Mesenchymal stem cell (in vitro differentiated cells and primary cell): Measurements from ENCODE around the gene CTNNA3.

Source experiments
- DNase-seq: peaks from one replicate; pipeline ENCODE4 v3.0.0-alpha.2; 2013
- H2AFZ ChIP-seq: one replicate; pipeline ENCODE4 v1.6.1; 2013; ENCODE audit warnings: low read depth, mild to moderate bottlenecking, control low read depth, inconsistent platforms, low read length, moderate library complexity
- H2AK5ac ChIP-seq: 2 replicates; pipeline ENCODE4 v1.6.1; 2013; ENCODE audit warnings: low read length, moderate library complexity, mild to moderate bottlenecking, inconsistent platforms; ENCODE audit not compliant: severe bottlenecking
- H2BK120ac ChIP-seq: one replicate; pipeline ENCODE4 v1.6.1; 2013; ENCODE audit warnings: low read depth, mild to moderate bottlenecking, inconsistent platforms, low read length, moderate library complexity
- H2BK12ac ChIP-seq, 2 experiments: one replicate each; pipeline ENCODE4 v1.6.1; 2013; ENCODE audit warnings: inconsistent platforms in 2 of 2, low read length in 2 of 2, mild to moderate bottlenecking in 2 of 2, moderate library complexity in 2 of 2, control low read depth in 1 of 2
- H2BK15ac ChIP-seq: one replicate; pipeline ENCODE4 v1.6.1; 2013; ENCODE audit warnings: mild to moderate bottlenecking, low read depth, inconsistent platforms; ENCODE audit not compliant: poor library complexity, severe bottlenecking
- H2BK5ac ChIP-seq: 2 replicates; pipeline ENCODE4 v1.6.1; 2013; ENCODE audit warnings: low read depth, mild to moderate bottlenecking, low read length, control low read depth, inconsistent platforms; ENCODE audit not compliant: poor library complexity, severe bottlenecking
- H3K14ac ChIP-seq, 2 experiments: one replicate each; pipeline ENCODE4 v1.6.1; 2013; ENCODE audit warnings: inconsistent platforms in 2 of 2, low read length in 2 of 2, control low read depth in 1 of 2, mild to moderate bottlenecking in 1 of 2, moderate library complexity in 1 of 2
- H3K18ac ChIP-seq, 2 experiments: one replicate each; pipeline ENCODE4 v1.6.1; 2013; ENCODE audit warnings: inconsistent platforms in 2 of 2, low read length in 2 of 2, control low read depth in 1 of 2, low read depth in 1 of 2, mild to moderate bottlenecking in 1 of 2
- H3K23ac ChIP-seq, 2 experiments: one replicate each; pipeline ENCODE4 v1.6.1; 2013; ENCODE audit warnings: inconsistent platforms in 2 of 2, low read length in 2 of 2, mild to moderate bottlenecking in 2 of 2, moderate library complexity in 2 of 2, control low read depth in 1 of 2
- H3K27ac ChIP-seq: 2 replicates; pipeline ENCODE4 v1.5.1; 2013; ENCODE audit warnings: mild to moderate bottlenecking, moderate library complexity, low read length, control low read depth, inconsistent platforms; ENCODE audit not compliant: poor library complexity, severe bottlenecking
- H3K27me3 ChIP-seq, 2 experiments: 2 replicates each; pipeline versions ENCODE4 v1.6.1 to v1.7.0; 2013; ENCODE audit warnings: low read length in 2 of 2, mild to moderate bottlenecking in 2 of 2, moderate library complexity in 2 of 2, control low read depth in 1 of 2, inconsistent platforms in 1 of 2; ENCODE audit not compliant: control insufficient read depth in 1 of 2, insufficient read depth in 1 of 2
- H3K36me3 ChIP-seq, 2 experiments: 2 replicates each; pipeline versions ENCODE4 v1.6.1 to v1.7.0; 2013; ENCODE audit warnings: low read length in 2 of 2, control low read depth in 1 of 2, inconsistent platforms in 1 of 2, low read depth in 1 of 2, mild to moderate bottlenecking in 1 of 2; ENCODE audit not compliant: insufficient read depth in 2 of 2, control insufficient read depth in 1 of 2
- H3K4ac ChIP-seq, 2 experiments: one replicate each; pipeline ENCODE4 v1.6.1; 2013; ENCODE audit warnings: inconsistent platforms in 2 of 2, low read length in 2 of 2, mild to moderate bottlenecking in 2 of 2, moderate library complexity in 2 of 2, control low read depth in 1 of 2, low read depth in 1 of 2
- H3K4me1 ChIP-seq: 2 replicates; pipeline ENCODE4 v1.6.1; 2013; ENCODE audit warnings: low read depth, low read length, control low read depth; ENCODE audit not compliant: control insufficient read depth, insufficient read depth
- H3K4me2 ChIP-seq: 2 replicates; pipeline ENCODE4 v1.6.1; 2013; ENCODE audit warnings: low read length, mild to moderate bottlenecking, inconsistent platforms; ENCODE audit not compliant: poor library complexity, severe bottlenecking
- H3K4me3 ChIP-seq, 2 experiments: 2 replicates each; pipeline versions ENCODE4 v1.5.1 to v1.7.0; 2013; ENCODE audit warnings: low read length in 2 of 2, mild to moderate bottlenecking in 2 of 2, control low read depth in 1 of 2, low read depth in 1 of 2; ENCODE audit not compliant: insufficient read depth in 1 of 2
- H3K79me1 ChIP-seq: replicated peaks from 2 replicates; pipeline ENCODE4 v1.6.1; 2013; ENCODE audit warnings: mild to moderate bottlenecking, control low read depth, low read length, inconsistent platforms; ENCODE audit not compliant: poor library complexity, severe bottlenecking
- H3K9ac ChIP-seq: 2 replicates; pipeline ENCODE4 v1.7.0; 2013; ENCODE audit warnings: mild to moderate bottlenecking, low read length, moderate library complexity
- H3K9me3 ChIP-seq: 2 replicates; pipeline ENCODE4 v1.7.0; 2013; ENCODE audit warnings: mild to moderate bottlenecking, low read length; ENCODE audit not compliant: control insufficient read depth
- H4K8ac ChIP-seq: one replicate; pipeline ENCODE4 v1.6.1; 2013; ENCODE audit warnings: inconsistent platforms, mild to moderate bottlenecking, low read length, moderate library complexity
- H4K91ac ChIP-seq: one replicate; pipeline ENCODE4 v1.6.1; 2013; ENCODE audit warnings: mild to moderate bottlenecking, low read length, inconsistent platforms
- WGBS: methylation state at CpG from one replicate; pipeline ENCODE4 v1.1.7; 2013; ENCODE audit warnings: mixed read lengths; 5-methylcytosine and 5-hydroxymethylcytosine counted together

The CTNNA3 gene

DNA sequence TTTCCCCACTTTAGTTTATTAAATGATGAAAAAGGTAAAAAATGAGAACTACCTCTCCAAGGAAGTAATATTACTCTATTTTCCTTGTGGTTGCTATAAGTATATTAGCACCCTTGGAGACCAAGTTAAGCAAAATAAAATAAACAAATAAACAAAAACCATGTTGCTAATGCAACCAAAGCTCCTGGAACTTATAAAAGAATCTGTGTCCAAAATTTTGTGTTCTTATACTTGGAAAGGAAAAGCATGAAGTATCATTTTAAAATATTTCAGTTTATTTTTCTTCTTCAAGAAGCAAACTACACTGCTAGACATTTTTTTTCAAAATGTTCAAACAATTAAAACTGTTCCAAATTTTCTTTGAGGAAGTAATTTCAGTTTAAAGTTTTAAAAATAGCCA, 1212.0 kb downstream of the CTNNA3 start:
- Histone ChIP-seq H4K8ac (no peak overlapping the region), H4K91ac (no peak overlapping the region), H3K18ac (no peak overlapping the region), H2BK120ac (no peak overlapping the region), H2BK5ac (no peak overlapping the region), H3K4ac (no peak overlapping the region), H3K27ac (no peak overlapping the region), H3K4me1 (no peaks in the 10 kb centered on the region), H3K9me3 (peaks cover 3% of the 10 kb centered on the region), H2AFZ (no peak overlapping the region), H3K9ac (no peak overlapping the region), H3K4me2 (no peak overlapping the region), H2BK15ac (no peak overlapping the region), H3K23ac (no peak overlapping the region), H3K79me1 (no peaks in the 10 kb centered on the region), H3K36me3 (no peaks in the 10 kb centered on the region), H3K4me3 (no peak overlapping the region), H2BK12ac (no peak overlapping the region), H3K14ac (no peak overlapping the region), H2AK5ac (no peak overlapping the region), H3K27me3 (no peaks in the 10 kb centered on the region)
- DNase-seq: no peak

DNA sequence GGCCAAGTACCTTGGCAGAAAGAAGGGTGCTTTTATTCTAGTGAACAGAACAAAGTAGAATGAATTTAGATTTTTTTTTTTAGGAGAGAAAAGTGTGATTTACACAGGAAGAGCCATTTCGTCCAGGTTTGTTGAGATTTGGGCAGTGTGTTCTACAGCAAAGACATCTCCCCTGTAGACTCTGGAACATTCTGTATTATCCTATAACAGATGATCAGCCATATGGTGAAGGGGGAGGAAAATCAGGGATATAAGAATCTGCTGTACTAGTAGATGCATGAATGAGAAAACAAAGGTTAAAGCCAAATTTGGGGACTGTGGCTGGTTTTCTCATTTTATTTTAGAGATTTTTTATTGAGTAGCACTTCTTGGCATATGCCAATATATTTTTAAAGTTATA, 1223.8 kb downstream of the CTNNA3 start:
- Histone ChIP-seq H3K14ac (no peak overlapping the region), H2AFZ (no peak overlapping the region)

DNA sequence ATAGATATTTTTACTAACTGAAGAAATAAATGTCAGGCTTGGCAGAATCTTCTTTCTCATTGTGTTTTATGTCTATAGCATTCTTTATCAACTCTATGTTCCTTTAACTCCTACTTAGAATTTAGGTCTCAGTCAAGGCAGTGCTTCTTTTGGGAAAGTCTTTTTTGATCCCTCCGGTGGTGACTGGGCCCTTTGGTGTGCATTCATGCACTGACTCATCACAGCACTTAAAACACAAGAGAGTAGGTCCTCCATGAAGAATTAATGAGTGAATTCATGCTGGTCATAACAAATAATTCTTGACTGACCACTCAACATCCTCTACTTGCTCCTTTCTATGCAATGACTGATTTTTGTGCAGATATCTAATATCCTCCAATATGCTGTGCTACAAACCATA, 1229.0 kb downstream of the CTNNA3 start:
- no peak overlapping the region for H2BK5ac ChIP-seq
- DNase-seq: no peak
- H4K91ac ChIP-seq: no peak overlapping the region
- no peak overlapping the region for H3K4me3 ChIP-seq
- H3K9me3 ChIP-seq: peaks cover 16% of the 10 kb centered on the region
- H3K79me1 ChIP-seq: no peaks in the 10 kb centered on the region
- no peak overlapping the region for H3K9ac ChIP-seq
- no peak overlapping the region for H3K4me2 ChIP-seq
- H3K27ac ChIP-seq: no peak overlapping the region
- H3K4me1 ChIP-seq: no peaks in the 10 kb centered on the region
- 75% methylated on average over 1 of the region's 1 CpG for WGBS
- no peak overlapping the region for H3K23ac ChIP-seq
- H2BK12ac ChIP-seq: no peak overlapping the region
- no peak overlapping the region for H3K4ac ChIP-seq
- no peak overlapping the region for H3K18ac ChIP-seq
- H4K8ac ChIP-seq: no peak overlapping the region
- no peaks in the 10 kb centered on the region for H3K27me3 ChIP-seq
- no peak overlapping the region for H2BK15ac ChIP-seq
- no peak overlapping the region for H2BK120ac ChIP-seq
- H3K14ac ChIP-seq: no peak overlapping the region
- no peak overlapping the region for H2AK5ac ChIP-seq
- H3K36me3 ChIP-seq: no peaks in the 10 kb centered on the region
- H2AFZ ChIP-seq: no peak overlapping the region

More for the DNA sequence above, 1223.8 kb downstream of the CTNNA3 start:
- DNase-seq: no peak
- Histone ChIP-seq H3K9ac (no peak overlapping the region), H2BK12ac (no peak overlapping the region), H2AK5ac (no peak overlapping the region), H3K4me3 (no peak overlapping the region), H4K8ac (no peak overlapping the region), H3K18ac (no peak overlapping the region), H3K27ac (no peak overlapping the region), H3K23ac (no peak overlapping the region), H2BK120ac (no peak overlapping the region), H3K9me3 (peaks cover 9% of the 10 kb centered on the region), H4K91ac (no peak overlapping the region), H3K4ac (no peak overlapping the region), H2BK15ac (no peak overlapping the region), H3K79me1 (no peaks in the 10 kb centered on the region), H3K4me1 (no peaks in the 10 kb centered on the region), H2BK5ac (no peak overlapping the region), H3K4me2 (no peak overlapping the region), H3K27me3 (no peaks in the 10 kb centered on the region), H3K36me3 (no peaks in the 10 kb centered on the region)
- WGBS: 50% methylated on average over 1 of the region's 1 CpG

DNA sequence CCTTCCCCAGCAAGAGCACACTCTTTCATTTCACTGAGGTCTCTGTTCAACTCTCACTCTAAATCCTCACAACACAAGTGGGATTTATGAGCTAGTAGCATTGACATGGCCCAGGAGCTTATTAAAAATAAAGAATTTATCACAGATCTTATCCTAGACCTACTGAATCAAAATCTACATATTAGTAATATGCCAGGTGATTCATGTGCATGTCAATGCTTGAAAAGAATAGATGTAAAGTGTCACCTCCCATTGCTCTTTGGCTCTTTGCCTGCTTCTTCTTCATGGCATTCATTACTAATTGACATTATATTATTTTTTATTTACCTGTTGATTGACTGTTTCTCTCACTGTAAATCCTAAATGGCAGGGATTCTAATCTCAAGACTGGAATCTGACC, 1229.4 kb downstream of the CTNNA3 start:
- no peak overlapping the region for H3K4me2 ChIP-seq
- no peak overlapping the region for H3K23ac ChIP-seq
- no peak overlapping the region for H3K14ac ChIP-seq
- H3K4ac ChIP-seq: no peak overlapping the region
- H3K79me1 ChIP-seq: no peaks in the 10 kb centered on the region
- H3K36me3 ChIP-seq: no peaks in the 10 kb centered on the region
- DNase-seq: no peak
- H3K9ac ChIP-seq: no peak overlapping the region
- H4K8ac ChIP-seq: no peak overlapping the region
- no peak overlapping the region for H3K4me3 ChIP-seq
- no peak overlapping the region for H3K27ac ChIP-seq
- no peak overlapping the region for H2BK120ac ChIP-seq
- no peaks in the 10 kb centered on the region for H3K27me3 ChIP-seq
- no peak overlapping the region for H2BK5ac ChIP-seq
- no peaks in the 10 kb centered on the region for H3K4me1 ChIP-seq
- H2AK5ac ChIP-seq: no peak overlapping the region
- H3K18ac ChIP-seq: no peak overlapping the region
- H2AFZ ChIP-seq: no peak overlapping the region
- H4K91ac ChIP-seq: no peak overlapping the region
- peaks cover 16% of the 10 kb centered on the region for H3K9me3 ChIP-seq
- no peak overlapping the region for H2BK15ac ChIP-seq
- no peak overlapping the region for H2BK12ac ChIP-seq
